GM12878 (cell line): ENCODE data around the gene ZC3H12D. TPM values are rescaled to one million over a fixed set of nuclear protein-coding genes. Genes with fewer than 3 reads are reported as not detected.

Source experiments
- ATAC-seq: fragments of 200-7000 bp; cut with Tn5 transposase; 3 replicates; pipeline ENCODE4 v1.9.1; 2020; ENCODE audit warnings: mild to moderate bottlenecking, moderate library complexity
- BruUV-seq: library from RNA; stranded (reverse); fragments of 400-500 nt; replicated peaks from 2 replicates; lab custom pipeline; 2021; lab: Mats Ljungman, UMichigan
- CTCF ChIA-PET: fragments of 300-600 bp; sonication (Branson Sonifier 250); formaldehyde crosslinking; extraction: SDS; loops from one replicate; lab custom pipeline; 2021; ENCODE audit warnings: inconsistent platforms; lab: Yijun Ruan, JAX
- POLR2A ChIA-PET: fragments of 350-600 bp; formaldehyde crosslinking; extraction: SDS; loops from one replicate; lab custom pipeline; 2021; ENCODE audit warnings: inconsistent platforms; lab: Charles Lee
- RAD21 ChIA-PET: fragments of 300-600 bp; sonication (Branson Sonifier 250); formaldehyde crosslinking; loops from one replicate; lab custom pipeline; 2023; ENCODE audit warnings: antibody characterized with exemption; ENCODE audit not compliant: unreplicated experiment; lab: Charles Lee
- SMC1A ChIA-PET: fragments of 300-600 bp; sonication (Branson Sonifier 250); formaldehyde crosslinking; loops from one replicate; lab custom pipeline; 2023; ENCODE audit not compliant: unreplicated experiment, uncharacterized antibody; lab: Charles Lee
- DNase-seq: peaks from one replicate; pipeline ENCODE4 v3.0.0-alpha.2; 2011; ENCODE audit warnings: low read depth, low spot score
- FAIRE-seq: peaks from 3 replicates; lab custom pipeline; 2011; peaks lifted over from hg19 to GRCh38; lab: Jason Lieb, UNC
- H2AFZ ChIP-seq: 2 replicates; pipeline ENCODE4 v1.6.0; 2011; ENCODE audit warnings: low read depth, low read length, control low read depth; ENCODE audit not compliant: control insufficient read depth
- H3K27ac ChIP-seq: 2 replicates; pipeline ENCODE4 v1.5.1; 2011; ENCODE audit warnings: control low read depth; ENCODE audit not compliant: control insufficient read depth, insufficient read depth
- H3K27me3 ChIP-seq, 2 experiments: replicated peaks in 1 of 2; 2 replicates each; pipeline versions ENCODE4 v1.6.0 to v1.6.1; 2011; ENCODE audit warnings: low read length in 1 of 2; ENCODE audit not compliant: control insufficient read depth in 2 of 2, insufficient read depth in 2 of 2
- H3K36me3 ChIP-seq, 2 experiments: 2 replicates each; pipeline ENCODE4 v1.5.1; 2011; ENCODE audit warnings: low read length in 1 of 2; ENCODE audit not compliant: control insufficient read depth in 2 of 2, insufficient read depth in 2 of 2
- H3K4me1 ChIP-seq: 2 replicates; pipeline ENCODE4 v1.6.1; 2011; ENCODE audit warnings: mild to moderate bottlenecking, low read length, moderate library complexity, mixed read lengths; ENCODE audit not compliant: control insufficient read depth, insufficient read depth
- H3K4me2 ChIP-seq: 2 replicates; pipeline ENCODE4 v1.6.0; 2011; ENCODE audit warnings: control low read depth; ENCODE audit not compliant: control insufficient read depth, insufficient read depth
- H3K4me3 ChIP-seq: fragments of 200-600 bp; sonication (generic); 2 replicates; pipeline ENCODE4 v1.5.1; 2016
- H3K79me2 ChIP-seq: 2 replicates; pipeline ENCODE4 v1.6.0; 2011; ENCODE audit warnings: low read length; ENCODE audit not compliant: control insufficient read depth, insufficient read depth
- H3K9ac ChIP-seq: 2 replicates; pipeline ENCODE4 v1.8.0; 2011; ENCODE audit warnings: low read length, control low read depth, mixed read lengths; ENCODE audit not compliant: control insufficient read depth, insufficient read depth
- H3K9me3 ChIP-seq: replicated peaks from 3 replicates; pipeline ENCODE4 v1.5.1; 2011; ENCODE audit warnings: mild to moderate bottlenecking, low read length; ENCODE audit not compliant: control insufficient read depth, insufficient read depth
- H4K20me1 ChIP-seq: 2 replicates; pipeline ENCODE4 v1.6.0; 2011; ENCODE audit not compliant: control insufficient read depth, insufficient read depth
- BHLHE40 ChIP-seq, 2 experiments: fragments of 450-650 bp in 1 of 2; IDR thresholded peaks; 2 replicates each; pipeline ENCODE4 v1.6.1; 2011 to 2017; ENCODE audit warnings: low read depth in 2 of 2, borderline replicate concordance in 1 of 2, improper control_type of control experiment in 1 of 2, low read length in 1 of 2, mild to moderate bottlenecking in 1 of 2
- CHD2 ChIP-seq: IDR thresholded peaks from 2 replicates; pipeline ENCODE4 v1.6.1; 2011; ENCODE audit warnings: low read depth, low read length, improper control_type of control experiment, borderline replicate concordance
- E2F8 ChIP-seq: fragments of 450-650 bp; IDR thresholded peaks from 2 replicates; pipeline ENCODE4 v1.6.1; 2018; ENCODE audit warnings: mild to moderate bottlenecking, low read depth, moderate library complexity; ENCODE audit not compliant: partially characterized antibody
- MTA3 ChIP-seq: IDR thresholded peaks from 2 replicates; pipeline ENCODE4 v1.6.1; 2012; ENCODE audit warnings: low read length, inconsistent platforms, borderline replicate concordance
- POLR2A ChIP-seq: IDR thresholded peaks from 2 replicates; pipeline ENCODE4 v1.6.1; 2011; ENCODE audit warnings: low read depth, mild to moderate bottlenecking, low read length
- POLR2AphosphoS5 ChIP-seq: IDR thresholded peaks from 2 replicates; pipeline ENCODE4 v1.6.1; 2011; ENCODE audit warnings: mild to moderate bottlenecking, low read length, inconsistent platforms
- PRDM15 ChIP-seq: fragments of 450-650 bp; formaldehyde crosslinking; IDR thresholded peaks from 2 replicates; pipeline ENCODE4 v1.4.0; 2020; ENCODE audit warnings: mild to moderate bottlenecking, moderate library complexity
- TCF7 ChIP-seq: IDR thresholded peaks from 2 replicates; pipeline ENCODE4 v1.6.1; 2014; ENCODE audit warnings: antibody characterized with exemption, borderline replicate concordance
- WGBS: methylation state at CpG from one replicate; pipeline ENCODE4 v1.1.6; 2016; ENCODE audit warnings: low lambda C conversion rate; ENCODE audit not compliant: insufficient replicate concordance, insufficient coverage; ENCODE audit errors: missing lambda C conversion rate; 5-methylcytosine and 5-hydroxymethylcytosine counted together
- in situ Hi-C: fragments of 300-500 bp; cut with MboI; formaldehyde crosslinking; loops from 9 replicates; pipeline ENCODE4 v1.14.3; 2018; ENCODE audit warnings: mixed read lengths
- intact Hi-C: fragments of 100-400 bp; cut with micrococcal nuclease; formaldehyde crosslinking; loops from one replicate; pipeline ENCODE4 v1.14.2; 2022; ENCODE audit not compliant: unreplicated experiment
- polyA plus RNA-seq, 11 experiments: library from polyadenylated mRNA; depleted of rRNA in 4 of 11; unstranded in 6 of 11; stranded (reverse) in 5 of 11; fragments of >200 nt; fragmentation: Nextera tagmentation in 4 of 11; fragmentation: Illumina TruSeq in 1 of 11; extraction: Ambion mirVana in 4 of 11; extraction: Trizol in 1 of 11; gene quantifications; 1 replicate in 1 of 11; 2 replicates in 10 of 11; pipeline versions ENCODE4 v1.2.1 to v1.2.3, GENCODE V29; 2011 to 2016; ENCODE audit warnings: inconsistent platforms in 2 of 11, missing spikeins in 2 of 11, low read depth in 1 of 11
- total RNA-seq, 4 experiments: library from RNA; depleted of rRNA in 3 of 4; stranded (reverse); fragments of >200 nt in 3 of 4; fragmentation: Illumina TruSeq in 1 of 4; extraction: Trizol in 1 of 4; gene quantifications; 2 replicates each; pipeline versions ENCODE4 v1.2.1 to v1.2.3, GENCODE V29; 2013 to 2021
- TF ChIP-seq, protein P1 (sequence below): fragments of 450-650 bp; IDR thresholded peaks from 2 replicates; pipeline ENCODE4 v1.6.1; 2017; ENCODE audit warnings: mild to moderate bottlenecking, low read depth, inconsistent platforms; ENCODE audit not compliant: poor library complexity, severe bottlenecking

Gene ZC3H12D
- total and polyA plus RNA-seq, 10 of the 15 experiments (the other 5 are each of a cell fraction or from before 2014, with no cell fraction given) = 1.4 to 29.7 (median 8.8) TPM

DNA sequence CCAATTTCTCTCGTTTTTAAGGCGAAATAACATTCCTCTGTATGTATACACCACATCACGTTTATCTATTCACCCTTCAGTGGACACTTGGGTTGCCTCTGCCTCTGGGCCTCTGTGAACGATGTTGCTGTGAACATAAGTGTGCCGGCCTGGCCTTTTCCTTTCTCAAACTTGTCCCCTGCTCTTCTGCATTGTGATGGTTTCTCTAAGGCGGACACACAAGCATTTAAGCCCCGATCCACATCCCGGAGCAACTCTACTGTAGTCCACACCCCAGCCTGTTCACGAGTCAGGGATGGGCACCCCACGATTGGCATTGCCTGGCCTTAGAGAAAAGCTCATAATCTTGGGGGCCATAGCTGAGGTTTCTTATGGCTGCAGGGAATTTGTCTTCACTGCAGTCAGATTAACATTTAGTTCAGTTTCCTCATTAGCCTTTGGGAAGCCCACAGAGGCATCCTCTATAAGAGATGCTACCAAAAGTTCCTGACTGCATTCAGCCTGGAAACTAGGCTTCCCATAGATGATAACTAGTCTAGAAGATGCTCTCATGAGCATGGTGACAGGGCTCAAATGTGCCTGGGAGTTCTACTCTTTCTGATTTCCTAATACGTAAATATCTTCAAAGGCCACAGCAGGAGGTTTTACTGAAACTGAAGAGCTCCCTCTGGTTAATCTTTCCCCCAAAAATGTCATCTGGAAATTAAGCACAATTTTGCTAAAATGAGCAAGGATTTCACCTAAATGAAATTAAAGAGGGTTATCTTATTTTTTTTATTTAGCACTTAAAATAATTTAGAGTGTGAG lies 762 bp downstream of the ZC3H12D start:
- POLR2A ChIA-PET = interaction anchor here (0.6 to 1.5 kb wide), 6 partner anchors 8 to 437 kb away, joined by 3 to 7 read pairs (median 4); no protein-coding TSS in a partner anchor
- Histone ChIP-seq H3K36me3 (no peaks in the 10 kb centered on the region), H3K4me3 (peak overlapping the region; percentile 71), H4K20me1 (no peaks in the 10 kb centered on the region), H3K27ac (peak overlapping the region; percentile 95), H3K4me1 (peaks cover 33% of the 10 kb centered on the region), H2AFZ (peak overlapping the region; percentile 51), H3K79me2 (peaks cover 59% of the 10 kb centered on the region), H3K27me3 (no peaks in the 10 kb centered on the region), H3K9me3 (no peaks in the 10 kb centered on the region), H3K4me2 (peak overlapping the region; percentile 98), H3K9ac (peak overlapping the region; percentile 88)
- FAIRE-seq (no peak), ATAC-seq (peak; percentile 0; the same call in 1 of the 3 replicates), DNase-seq (no peak)
- in situ Hi-C loops = no loop called here
- WGBS = 1% methylated on average over 11 of the region's 11 CpGs
- RAD21 ChIA-PET = interaction anchor here (0.8 to 2.7 kb wide), 13 partner anchors 11 to 459 kb away, joined by 3 to 16 read pairs (median 4); no protein-coding TSS in a partner anchor
- CTCF ChIA-PET = interaction anchor here (0.6 to 3.5 kb wide), 9 partner anchors 18 to 1978 kb away, joined by 3 to 19 read pairs (median 3); no protein-coding TSS in a partner anchor
- intact Hi-C loops = loop anchor here (1.0 kb wide), 1 partner anchor 33 kb away; no protein-coding TSS in a partner anchor
- BruUV-seq = TSS peak; percentile 58
- 0 out of 2 replicates have a peak, but pooled peaks have one; percentile 15 for TF ChIP-seq MTA3
- 0 out of 2 replicates have a peak, but pooled peaks have one; percentile 10 for TF ChIP-seq POLR2A
- TF ChIP-seq TCF7 = 0 out of 2 replicates have a peak, but pooled peaks have one; percentile 17
- no peak for TF ChIP-seq PRDM15 (CRISPR knock-in tag)
- 0 out of 2 replicates have a peak, but pooled peaks have one; percentile 7 for TF ChIP-seq CHD2
- TF ChIP-seq, protein P1, sequence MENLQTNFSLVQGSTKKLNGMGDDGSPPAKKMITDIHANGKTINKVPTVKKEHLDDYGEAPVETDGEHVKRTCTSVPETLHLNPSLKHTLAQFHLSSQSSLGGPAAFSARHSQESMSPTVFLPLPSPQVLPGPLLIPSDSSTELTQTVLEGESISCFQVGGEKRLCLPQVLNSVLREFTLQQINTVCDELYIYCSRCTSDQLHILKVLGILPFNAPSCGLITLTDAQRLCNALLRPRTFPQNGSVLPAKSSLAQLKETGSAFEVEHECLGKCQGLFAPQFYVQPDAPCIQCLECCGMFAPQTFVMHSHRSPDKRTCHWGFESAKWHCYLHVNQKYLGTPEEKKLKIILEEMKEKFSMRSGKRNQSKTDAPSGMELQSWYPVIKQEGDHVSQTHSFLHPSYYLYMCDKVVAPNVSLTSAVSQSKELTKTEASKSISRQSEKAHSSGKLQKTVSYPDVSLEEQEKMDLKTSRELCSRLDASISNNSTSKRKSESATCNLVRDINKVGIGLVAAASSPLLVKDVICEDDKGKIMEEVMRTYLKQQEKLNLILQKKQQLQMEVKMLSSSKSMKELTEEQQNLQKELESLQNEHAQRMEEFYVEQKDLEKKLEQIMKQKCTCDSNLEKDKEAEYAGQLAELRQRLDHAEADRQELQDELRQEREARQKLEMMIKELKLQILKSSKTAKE = peak; percentile 25
- no peak for TF ChIP-seq POLR2AphosphoS5
- no peak for TF ChIP-seq E2F8
- peak in 1 of 2 experiments; percentile 36; a peak in 1 of 4 replicates for TF ChIP-seq BHLHE40 (IDR thresholded peaks at IDR 0.05; ENCODE audit: borderline replicate concordance in 1 of 2, low read depth in 2 of 2, low read length in 1 of 2)
- SMC1A ChIA-PET = interaction anchor here (0.9 to 2.8 kb wide), 11 partner anchors 16 to 418 kb away, joined by 3 to 14 read pairs (median 4); no protein-coding TSS in a partner anchor
